PFSK-1 (cell line): Measurements from ENCODE around the gene KCNJ15.

Experiments
- FOXP2 ChIP-seq: optimal IDR thresholded peaks from 2 replicates; pipeline ENCODE3; 2011; ENCODE audit warnings: borderline replicate concordance, control low read depth, inconsistent platforms; ENCODE audit not compliant: insufficient read depth; ENCODE audit errors: extremely low read length, extremely low read depth
- POLR2AphosphoS5 ChIP-seq: IDR thresholded peaks from 2 replicates; pipeline ENCODE4 v1.6.1; 2012; ENCODE audit warnings: low read depth, mild to moderate bottlenecking, control low read depth, low read length, moderate library complexity
- REST ChIP-seq, 2 experiments: IDR thresholded peaks; 2 replicates each; pipeline versions ENCODE4 v1.6.1 to v1.8.0; 2011 to 2012; ENCODE audit warnings: low read depth in 2 of 2, low read length in 2 of 2, control low read depth in 1 of 2, inconsistent platforms in 1 of 2, mild to moderate bottlenecking in 1 of 2, moderate library complexity in 1 of 2; ENCODE audit not compliant: insufficient read depth in 1 of 2
- SIN3A ChIP-seq: IDR thresholded peaks from 2 replicates; pipeline ENCODE4 v1.6.1; 2012; ENCODE audit warnings: mild to moderate bottlenecking, low read length, moderate library complexity, borderline replicate concordance; ENCODE audit not compliant: insufficient read depth
- TAF1 ChIP-seq: IDR thresholded peaks from 2 replicates; pipeline ENCODE4 v1.6.1; 2012; ENCODE audit warnings: low read length, control low read depth, borderline replicate concordance; ENCODE audit not compliant: insufficient read depth

KCNJ15 gene

DNA sequence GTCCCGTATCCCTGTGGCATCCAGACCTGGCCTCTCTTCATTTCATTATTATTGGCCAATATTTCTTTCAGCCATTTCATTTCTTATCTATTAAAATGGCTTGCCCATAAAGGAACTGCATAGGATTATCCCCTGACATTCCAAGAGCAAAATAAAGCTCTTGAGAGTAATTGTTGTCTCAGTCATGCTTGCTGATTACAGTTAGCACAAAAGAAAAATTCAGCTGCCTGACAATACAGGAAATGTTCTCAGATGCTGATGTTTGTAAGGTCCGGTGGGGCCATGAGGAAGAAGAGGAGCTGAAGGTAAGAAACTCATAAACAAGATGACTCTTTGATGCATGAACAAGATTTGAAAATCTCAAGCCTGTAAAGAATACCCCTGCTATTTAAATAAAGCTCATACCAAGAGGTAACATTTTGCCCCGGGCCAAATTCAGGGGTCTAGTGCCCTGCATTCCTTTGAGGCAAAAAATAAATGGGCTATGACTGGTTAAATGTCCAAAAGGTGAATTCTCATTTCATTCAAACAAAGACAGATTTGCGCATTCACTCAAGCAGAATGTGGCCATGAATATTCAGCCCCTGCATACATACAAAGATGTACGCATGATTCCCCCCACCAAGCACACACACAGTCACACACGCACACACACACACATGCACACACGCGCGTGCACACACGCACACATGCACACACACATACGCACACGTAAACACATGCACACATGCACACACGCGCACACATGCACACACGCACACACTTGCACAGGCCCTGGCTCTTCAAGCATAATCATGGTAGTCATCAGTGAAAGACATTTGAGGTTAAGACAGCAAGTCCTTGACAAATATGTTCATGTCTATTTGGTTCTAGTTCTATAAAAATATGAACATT, 44.8 kb downstream of the KCNJ15 start:
- TF ChIP-seq FOXP2: no peak
- no peak for TF ChIP-seq REST (IDR thresholded peaks at IDR 0.05; ENCODE audit: insufficient read depth in 1 of 2, low read depth in 2 of 2, low read length in 2 of 2)
- TF ChIP-seq SIN3A: no peak
- no peak for TF ChIP-seq POLR2AphosphoS5
- TF ChIP-seq TAF1: no peak

DNA sequence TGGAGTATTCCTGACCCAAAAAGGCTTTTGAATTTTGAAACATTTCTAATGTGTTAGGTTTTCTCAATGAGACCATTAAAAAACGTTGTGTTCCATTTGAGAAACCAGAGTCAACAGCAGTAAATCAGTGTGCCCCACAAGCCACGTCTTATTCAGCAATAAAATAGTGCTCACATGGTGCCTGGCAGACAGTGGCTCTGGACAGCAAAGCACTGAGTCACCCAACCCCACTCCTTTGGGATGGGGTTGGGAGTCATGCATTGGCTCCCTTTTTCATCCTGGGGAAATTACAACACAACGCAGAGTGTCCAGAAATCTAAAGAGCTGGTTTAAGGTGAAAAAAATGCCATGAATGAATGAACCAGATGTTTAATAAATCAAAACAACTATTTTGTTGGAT, 46.5 kb downstream of the KCNJ15 start:
- no peak for TF ChIP-seq TAF1
- TF ChIP-seq POLR2AphosphoS5: no peak
- TF ChIP-seq FOXP2: no peak
- TF ChIP-seq REST (IDR thresholded peaks at IDR 0.05; ENCODE audit: insufficient read depth in 1 of 2, low read depth in 2 of 2, low read length in 2 of 2): no peak
- TF ChIP-seq SIN3A: no peak

DNA sequence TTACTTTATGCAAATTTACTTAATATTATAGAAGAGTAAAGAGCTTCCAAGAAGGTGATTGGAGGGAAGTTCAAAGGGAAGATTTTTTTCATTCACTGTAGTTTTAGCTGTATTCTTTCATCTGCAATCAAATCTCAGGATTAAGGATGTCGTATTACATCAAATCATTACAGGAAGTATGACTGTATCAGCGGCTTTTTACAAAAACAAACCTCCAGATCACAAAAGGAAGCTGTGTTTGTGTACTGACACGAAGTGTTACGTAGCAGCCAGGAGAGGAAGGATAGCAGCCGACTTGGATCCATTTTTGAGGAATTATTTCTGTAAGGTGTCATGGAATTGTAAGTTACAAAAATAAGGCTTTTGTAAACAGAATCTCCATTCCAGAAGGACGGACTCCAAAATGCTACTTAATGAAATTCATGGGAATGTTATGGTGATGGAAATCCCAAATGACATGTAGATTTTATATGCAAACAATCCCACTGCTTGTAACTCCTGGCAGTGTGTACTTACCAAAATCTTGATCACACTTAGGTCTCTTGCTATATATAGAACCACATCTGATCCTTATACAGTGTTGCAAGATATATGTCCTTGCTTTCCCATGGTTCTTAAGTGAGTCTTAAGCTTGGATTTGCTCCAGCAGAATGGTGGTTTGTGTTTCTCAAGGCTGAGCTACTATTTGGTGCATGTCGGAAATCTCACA, 49.8 kb downstream of the KCNJ15 start:
- TF ChIP-seq SIN3A (no peak), REST (IDR thresholded peaks at IDR 0.05; ENCODE audit: insufficient read depth in 1 of 2, low read depth in 2 of 2, low read length in 2 of 2) (no peak), TAF1 (no peak), POLR2AphosphoS5 (no peak), FOXP2 (no peak)

DNA sequence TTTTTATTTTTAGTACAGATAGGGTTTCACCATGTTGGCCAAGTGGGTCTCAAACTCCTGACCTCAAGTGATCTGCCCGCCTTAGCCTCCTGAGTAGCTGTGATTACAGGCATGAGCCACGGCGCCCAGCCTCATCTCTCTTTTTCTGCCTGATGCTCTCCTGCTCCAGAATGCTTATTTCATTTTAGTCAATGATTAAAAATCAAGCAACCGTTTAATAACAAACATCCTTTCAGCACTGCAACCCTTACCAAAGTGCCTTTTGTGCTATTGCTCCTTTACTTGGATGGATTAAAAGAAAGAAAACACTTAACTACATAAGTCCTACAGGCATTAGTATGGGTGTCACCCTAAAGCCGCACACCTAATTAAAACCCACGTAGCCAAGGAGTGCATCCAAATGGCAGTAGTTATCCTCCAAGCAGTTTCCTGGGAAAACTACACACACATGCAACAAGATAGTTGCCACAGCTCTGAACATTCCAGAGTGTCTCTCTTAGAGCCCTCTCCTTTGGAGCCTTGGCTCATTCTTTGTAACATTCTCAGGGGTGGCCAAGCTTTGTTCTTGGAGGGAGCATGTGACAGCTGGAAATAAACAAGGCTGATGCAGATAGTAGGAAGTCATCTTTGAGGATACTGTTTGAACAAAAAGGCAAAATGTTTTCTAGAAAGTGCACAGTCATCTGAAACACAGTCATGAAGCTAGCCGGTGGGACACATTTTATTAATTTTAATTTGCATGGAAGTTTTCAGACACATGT, 51.2 kb downstream of the KCNJ15 start:
- TF ChIP-seq SIN3A (no peak), FOXP2 (no peak), TAF1 (no peak), POLR2AphosphoS5 (no peak), REST (IDR thresholded peaks at IDR 0.05; ENCODE audit: insufficient read depth in 1 of 2, low read depth in 2 of 2, low read length in 2 of 2) (no peak)
